Dermis lymphatic vessel endothelial cell (primary cell): ENCODE results near the gene CCNB1IP1. TPM values are rescaled to one million over a fixed set of nuclear protein-coding genes. Genes with fewer than 3 reads are reported as not detected.

ENCODE experiments used
- total RNA-seq: library from RNA; depleted of rRNA; stranded (reverse); fragments of >200 nt; gene quantifications from 2 replicates; pipeline ENCODE4 v1.2.1, GENCODE V29; 2014

CCNB1IP1 gene, protein sequence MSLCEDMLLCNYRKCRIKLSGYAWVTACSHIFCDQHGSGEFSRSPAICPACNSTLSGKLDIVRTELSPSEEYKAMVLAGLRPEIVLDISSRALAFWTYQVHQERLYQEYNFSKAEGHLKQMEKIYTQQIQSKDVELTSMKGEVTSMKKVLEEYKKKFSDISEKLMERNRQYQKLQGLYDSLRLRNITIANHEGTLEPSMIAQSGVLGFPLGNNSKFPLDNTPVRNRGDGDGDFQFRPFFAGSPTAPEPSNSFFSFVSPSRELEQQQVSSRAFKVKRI
- total RNA-seq = 37.2 and 63.2 TPM in 2 replicates

DNA sequence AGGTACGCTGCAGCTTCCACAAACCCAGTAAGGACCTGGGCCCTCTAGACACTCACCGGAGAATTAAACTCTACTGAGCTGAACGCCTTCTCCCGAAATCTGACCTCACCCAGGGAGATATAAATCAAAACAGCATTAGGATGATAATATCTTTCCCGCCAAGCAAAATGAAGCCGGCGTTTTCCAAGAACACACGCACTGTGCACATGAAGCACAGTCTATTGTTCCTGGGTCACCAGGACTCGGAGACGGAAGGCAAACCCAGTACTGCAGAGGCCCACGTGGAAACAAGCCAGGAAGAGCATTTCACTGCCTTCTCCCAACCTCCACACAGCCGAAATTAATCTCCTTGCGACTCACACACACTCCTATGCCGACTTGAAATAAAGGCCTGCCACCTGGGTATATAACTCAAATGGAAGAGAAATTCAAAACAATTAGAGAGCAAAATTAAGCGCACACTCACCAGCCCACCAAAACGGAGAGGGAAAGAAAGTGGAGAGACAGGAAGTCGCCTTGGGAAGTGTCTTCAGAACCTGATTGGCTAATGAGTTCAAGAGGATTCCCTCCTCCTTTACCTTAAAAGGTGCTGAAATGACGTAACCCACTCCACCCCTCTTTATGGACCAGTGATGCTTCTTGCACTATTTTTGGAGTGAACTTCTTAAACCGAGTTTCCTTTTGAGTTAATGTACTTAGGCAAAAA, at the start of gene CCNB1IP1:
Gene CCNB1IP1, minus strand, starts transcription at position 492 of the 706 bp plus-strand sequence. CDS start 16,756 bp downstream, outside the sequence.

DNA sequence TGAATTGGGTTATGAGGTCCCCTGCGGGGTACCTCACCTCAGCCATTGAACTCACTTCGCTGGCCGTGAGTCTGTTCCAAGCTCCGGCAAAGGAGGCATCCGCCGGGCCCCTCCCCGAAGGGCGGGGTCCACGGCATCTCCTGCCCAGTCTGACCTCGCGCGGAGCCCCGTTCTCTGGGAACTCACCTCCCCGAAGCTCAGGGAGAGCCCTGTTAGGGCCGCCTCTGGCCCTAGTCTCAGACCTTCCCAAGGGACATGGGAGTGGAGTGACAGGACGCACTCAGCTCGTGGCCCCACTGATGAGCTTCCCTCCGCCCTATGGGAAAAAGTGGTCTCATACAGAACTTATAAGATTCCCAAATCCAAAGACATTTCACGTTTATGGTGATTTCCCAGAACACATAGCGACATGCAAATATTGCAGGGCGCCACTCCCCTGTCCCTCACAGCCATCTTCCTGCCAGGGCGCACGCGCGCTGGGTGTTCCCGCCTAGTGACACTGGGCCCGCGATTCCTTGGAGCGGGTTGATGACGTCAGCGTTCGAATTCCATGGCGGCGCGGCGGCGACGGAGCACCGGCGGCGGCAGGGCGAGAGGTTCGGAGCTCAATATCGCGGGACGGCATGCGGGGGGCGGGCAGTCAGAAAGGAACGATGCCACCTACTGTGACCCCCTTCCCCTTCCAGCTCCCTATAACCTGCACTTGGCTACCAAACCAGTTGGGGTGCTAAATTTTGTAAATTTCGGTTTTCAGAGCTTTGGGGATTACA, 10.2 kb upstream of the CCNB1IP1 start, which contains the start of gene PARP2:
Gene PARP2, plus strand, starts transcription at position 544 of the 770 bp plus-strand sequence. Its CDS starts 7 bp downstream, at position 551.

DNA sequence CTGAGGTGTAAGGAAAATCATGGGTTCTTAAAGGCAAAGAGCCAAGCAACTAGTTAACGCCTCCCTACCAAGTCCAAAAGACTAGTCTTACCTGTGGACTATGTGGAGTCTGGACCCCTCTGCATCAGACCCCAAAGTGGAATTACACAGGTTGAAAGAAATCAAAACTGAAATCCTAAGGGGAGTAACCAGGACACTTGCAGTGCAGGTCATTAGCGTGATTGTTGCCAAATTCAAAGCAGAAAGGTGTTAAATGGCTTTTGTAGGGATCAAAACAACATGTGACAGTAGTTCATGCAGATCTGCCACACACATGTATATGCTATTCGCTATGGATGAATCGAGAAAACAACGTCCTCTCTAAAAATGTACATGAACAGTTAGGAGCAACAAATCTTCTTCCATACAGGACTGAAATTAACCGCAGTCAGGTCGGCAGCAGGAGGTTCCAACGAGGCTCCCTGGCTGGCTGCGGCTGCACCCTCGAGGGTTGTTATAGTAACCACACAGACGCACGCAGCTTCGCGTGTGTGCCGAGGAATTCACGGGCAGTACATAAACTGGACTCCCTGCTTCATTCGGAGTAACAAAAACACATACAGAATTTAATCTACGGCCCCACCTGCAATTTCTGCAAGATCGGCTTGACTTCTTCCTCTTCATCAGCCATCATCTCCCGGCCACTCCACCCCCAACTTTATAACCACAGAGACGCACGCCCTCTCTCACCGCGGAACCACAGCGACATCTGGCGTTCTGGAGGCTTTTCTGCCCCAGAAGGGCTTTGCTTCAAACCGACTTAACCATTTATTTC, 27.6 kb downstream of the CCNB1IP1 start, which contains the start of gene TTC5:
Gene TTC5, minus strand, starts transcription at position 687 of the 814 bp plus-strand sequence. Its CDS starts 14 bp downstream, at position 673.

Other genes starting within 250 kb of the CCNB1IP1 start
- not detected in 2 replicates for gene OR4K17, start 222.5 kb downstream of the CCNB1IP1 start, total RNA-seq
- not detected in 2 replicates for gene OR4N5, start 194.5 kb downstream of the CCNB1IP1 start, total RNA-seq
- not detected in 2 replicates for gene OR11G2, start 142.4 kb downstream of the CCNB1IP1 start, total RNA-seq
- not detected in 2 replicates for gene OR11H6, start 109.6 kb downstream of the CCNB1IP1 start, total RNA-seq
- gene OR11H7, start 104.3 kb downstream of the CCNB1IP1 start, total RNA-seq = not detected in 2 replicates
- gene OR11H4, start 94.0 kb downstream of the CCNB1IP1 start, total RNA-seq = not detected in 2 replicates
- 21.5 and 25.5 TPM in 2 replicates for gene TTC5, start 27.3 kb downstream of the CCNB1IP1 start, total RNA-seq
- gene PARP2, start 10.4 kb upstream of the CCNB1IP1 start, total RNA-seq = 3.9 and 4.3 TPM in 2 replicates
- 25.2 and 33.3 TPM in 2 replicates for gene TEP1, start 80.2 kb upstream of the CCNB1IP1 start, total RNA-seq
- 0.09 and 0.11 TPM in 2 replicates for gene KLHL33, start 102.9 kb upstream of the CCNB1IP1 start, total RNA-seq
- 50.4 and 53.9 TPM in 2 replicates for gene OSGEP, start 121.5 kb upstream of the CCNB1IP1 start, total RNA-seq
- 56.7 and 76.1 TPM in 2 replicates for gene APEX1, start 121.9 kb upstream of the CCNB1IP1 start, total RNA-seq
- 18.3 and 33.3 TPM in 2 replicates for gene PIP4P1, start 128.2 kb upstream of the CCNB1IP1 start, total RNA-seq
- gene PNP, start 136.1 kb upstream of the CCNB1IP1 start, total RNA-seq = 161 and 229 TPM in 2 replicates
- under 0.01 TPM in 1 of 2 replicates, not detected in the other for gene RNASE10, start 172.3 kb upstream of the CCNB1IP1 start, total RNA-seq
- not detected in 2 replicates for gene RNASE9, start 227.8 kb upstream of the CCNB1IP1 start, total RNA-seq